NCI-H2227 (cell line): ENCODE results near the gene ENPP1.
"Not testable (repeated sequence)": the region's sequence is repeated elsewhere in the genome, so short reads cannot be mapped to it uniquely, and the experiment has no call there.

Experiments
- DNase-seq: peaks from one replicate; lab custom pipeline; 2025; ENCODE audit not compliant: unreplicated experiment; lab: John Stamatoyannopoulos, UW

Gene ENPP1

GRCh38 chr6:131828080-131828479, 20.3 kb downstream of the ENPP1 start:
- no peak for DNase-seq

- DNase-seq, result no peak
These were observed 21.1 kb downstream of the ENPP1 start for GRCh38 chr6:131828951-131829350.

GRCh38 chr6:131831392-131831791, 23.6 kb downstream of the ENPP1 start:
- DNase-seq, result no peak

GRCh38 chr6:131831886-131832285, 24.1 kb downstream of the ENPP1 start:
- no peak for DNase-seq

GRCh38 chr6:131832363-131832762, 24.5 kb downstream of the ENPP1 start:
- DNase-seq, result no peak

- DNase-seq, result no peak
These were observed 30.2 kb downstream of the ENPP1 start for GRCh38 chr6:131838051-131838450.

- DNase-seq, result no peak
These were observed 31.6 kb downstream of the ENPP1 start for GRCh38 chr6:131839388-131839787.

GRCh38 chr6:131840441-131840840, 32.6 kb downstream of the ENPP1 start:
- no peak for DNase-seq

DNA sequence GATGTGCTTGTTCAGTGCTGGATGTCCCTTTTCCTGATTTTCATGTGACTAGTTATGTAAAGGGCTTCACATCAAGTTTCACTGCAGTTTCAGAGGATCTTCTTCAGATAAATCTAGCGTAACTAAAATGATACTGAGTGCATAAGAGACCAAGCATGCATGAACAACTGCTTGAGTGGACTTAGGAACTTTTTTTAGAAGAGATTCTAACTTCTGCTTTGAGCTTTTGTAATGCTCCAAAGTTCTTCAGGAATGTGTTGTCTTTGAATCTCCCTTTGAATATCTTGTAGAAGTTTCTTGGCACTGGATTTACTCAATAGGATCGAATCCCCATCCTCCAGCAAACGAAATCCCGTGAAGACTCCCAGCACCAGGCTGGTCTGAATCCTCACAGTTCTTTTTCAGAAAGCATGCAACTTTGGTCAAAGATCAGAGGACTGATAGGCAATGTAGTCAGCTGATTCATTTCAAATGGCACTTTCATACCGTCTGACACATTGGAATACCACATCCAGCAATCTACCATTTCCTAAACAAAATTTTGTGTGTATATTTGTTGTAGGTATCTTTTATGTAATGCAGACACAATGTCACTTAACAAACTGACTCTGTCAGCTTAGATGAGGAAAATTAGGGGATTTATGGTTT, 33.2 kb downstream of the ENPP1 start:
- no peak for DNase-seq

- DNase-seq, result no peak
These were observed 35.9 kb downstream of the ENPP1 start for GRCh38 chr6:131843768-131844167.

DNA sequence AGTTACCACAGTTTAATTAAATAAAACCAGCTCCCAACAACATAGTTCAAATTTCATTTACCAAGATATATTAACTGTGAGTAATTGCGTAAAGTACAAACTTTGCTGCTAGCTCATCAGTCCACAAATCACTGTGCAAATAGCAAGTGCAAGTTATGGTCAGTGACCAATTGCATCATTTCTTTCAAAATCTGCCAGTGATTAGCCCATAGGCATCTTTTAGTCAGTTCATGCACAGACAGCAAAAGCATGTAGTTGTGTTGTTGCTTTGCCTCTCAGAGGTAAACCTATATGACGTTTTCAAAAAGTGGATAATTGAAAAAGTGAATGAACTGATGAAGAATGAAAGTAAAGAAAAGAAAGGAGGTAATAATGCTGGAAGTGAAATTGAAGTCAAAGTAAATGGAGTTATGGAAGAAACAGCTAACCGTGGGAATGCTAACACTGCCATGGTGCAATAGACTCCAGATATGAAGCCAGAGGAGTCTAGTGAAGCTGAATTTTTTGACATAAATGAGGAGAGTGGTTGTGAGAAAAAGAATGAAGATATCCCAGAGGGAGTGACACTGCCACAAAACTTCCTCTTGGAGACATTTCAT, 36.5 kb downstream of the ENPP1 start:
- DNase-seq, result no peak

DNA sequence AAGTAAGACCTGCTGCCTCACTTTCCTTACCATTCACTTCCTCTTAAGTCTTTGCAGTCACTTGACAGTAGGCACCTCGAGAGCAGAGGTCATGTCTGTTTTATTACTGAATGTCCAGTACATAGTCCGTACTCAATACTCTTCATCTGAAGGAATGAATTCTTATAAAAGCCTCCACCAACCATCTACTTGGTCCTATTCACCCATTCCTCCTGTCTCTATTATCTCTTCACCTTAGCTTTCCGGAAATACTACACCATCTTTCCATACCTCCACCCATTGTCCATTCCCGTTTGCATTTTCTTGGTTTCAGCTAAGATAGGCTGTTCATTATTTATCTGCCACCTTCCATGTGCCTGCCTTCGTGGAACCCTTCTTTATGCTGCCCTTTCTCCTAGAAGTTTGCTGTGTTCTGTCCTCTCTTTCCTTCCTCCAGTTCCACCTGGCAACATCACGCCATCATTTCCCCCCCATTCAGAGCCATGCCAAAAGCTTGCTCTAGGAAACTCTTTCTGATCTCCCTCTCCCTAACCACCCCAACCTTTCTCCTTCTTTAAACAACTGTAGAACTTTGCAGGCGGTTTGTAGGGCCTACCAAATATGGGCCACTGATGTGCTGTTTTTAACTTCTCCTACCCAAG, 38.3 kb downstream of the ENPP1 start:
- DNase-seq, result no peak

DNA sequence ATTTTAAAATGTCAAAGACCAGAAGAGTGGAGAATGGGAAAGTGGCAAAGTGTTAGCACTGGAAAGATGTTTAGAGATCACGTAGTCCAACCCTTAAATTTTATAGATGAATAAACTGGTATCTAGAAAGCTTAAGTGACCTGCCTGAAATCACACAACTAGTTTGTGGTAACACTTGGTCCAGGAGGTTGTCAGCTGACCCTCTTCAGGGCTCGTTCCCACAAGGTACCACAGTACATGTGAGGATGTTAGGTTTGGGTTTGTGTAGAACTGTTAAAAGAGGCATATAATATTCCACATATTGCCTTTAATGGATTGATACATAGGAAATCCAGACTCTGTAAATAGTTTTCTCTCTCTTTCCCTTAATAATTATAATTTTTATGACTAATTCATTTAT, 39.1 kb downstream of the ENPP1 start:
- no peak for DNase-seq

DNA sequence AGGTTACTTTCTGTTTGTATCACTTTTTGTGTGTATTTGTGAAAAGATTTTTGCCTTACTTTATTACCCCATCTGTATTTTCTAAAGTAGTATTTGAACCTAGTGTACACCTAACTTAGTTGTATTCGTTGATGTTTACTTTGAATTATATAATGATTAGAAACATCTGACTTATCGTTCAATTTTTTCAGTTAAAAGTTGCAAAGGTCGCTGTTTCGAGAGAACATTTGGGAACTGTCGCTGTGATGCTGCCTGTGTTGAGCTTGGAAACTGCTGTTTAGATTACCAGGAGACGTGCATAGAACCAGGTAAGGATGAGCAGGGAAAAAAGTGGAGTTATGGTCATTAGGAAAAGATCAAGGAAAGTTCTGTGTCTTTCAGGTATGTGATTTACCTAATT, 42.0 kb downstream of the ENPP1 start:
- DNase-seq, result no peak

- no peak for DNase-seq
These were observed 43.4 kb downstream of the ENPP1 start for GRCh38 chr6:131851049-131851769.

DNA sequence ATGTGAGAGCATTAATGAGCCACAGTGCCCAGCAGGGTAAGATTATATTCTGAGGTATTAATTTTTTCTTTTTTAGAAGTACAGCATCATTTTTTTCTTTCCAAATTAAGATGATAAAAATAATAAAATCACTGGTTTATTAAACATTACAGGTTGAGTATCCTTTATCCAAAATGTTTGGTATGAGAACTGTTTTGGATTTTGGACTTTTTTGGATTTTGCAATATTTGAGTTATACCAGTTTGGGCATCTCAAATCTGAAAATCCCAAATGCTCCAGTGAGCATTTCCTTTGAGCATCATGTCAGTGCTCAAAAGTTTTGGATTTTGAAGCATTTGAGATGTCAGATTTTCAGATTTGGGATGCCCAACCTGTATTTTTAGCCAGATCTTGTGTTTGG, 44.4 kb downstream of the ENPP1 start:
- no peak for DNase-seq

DNA sequence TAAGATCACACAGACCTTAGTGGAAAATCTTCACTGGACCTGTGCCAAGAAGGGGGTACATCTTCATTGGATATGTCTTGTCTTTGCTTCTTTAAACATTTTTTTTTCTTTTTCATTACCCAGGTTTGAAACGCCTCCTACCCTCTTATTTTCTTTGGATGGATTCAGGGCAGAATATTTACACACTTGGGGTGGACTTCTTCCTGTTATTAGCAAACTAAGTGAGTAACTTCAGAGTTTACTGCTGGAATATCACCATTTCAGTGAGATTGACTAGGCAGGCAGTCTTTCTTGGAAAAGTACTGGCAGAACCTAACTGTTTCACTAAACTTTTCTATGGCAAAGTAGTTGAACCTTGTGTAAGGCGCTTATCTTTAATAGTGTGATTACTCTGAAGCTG, 47.0 kb downstream of the ENPP1 start:
- DNase-seq, result no peak

DNA sequence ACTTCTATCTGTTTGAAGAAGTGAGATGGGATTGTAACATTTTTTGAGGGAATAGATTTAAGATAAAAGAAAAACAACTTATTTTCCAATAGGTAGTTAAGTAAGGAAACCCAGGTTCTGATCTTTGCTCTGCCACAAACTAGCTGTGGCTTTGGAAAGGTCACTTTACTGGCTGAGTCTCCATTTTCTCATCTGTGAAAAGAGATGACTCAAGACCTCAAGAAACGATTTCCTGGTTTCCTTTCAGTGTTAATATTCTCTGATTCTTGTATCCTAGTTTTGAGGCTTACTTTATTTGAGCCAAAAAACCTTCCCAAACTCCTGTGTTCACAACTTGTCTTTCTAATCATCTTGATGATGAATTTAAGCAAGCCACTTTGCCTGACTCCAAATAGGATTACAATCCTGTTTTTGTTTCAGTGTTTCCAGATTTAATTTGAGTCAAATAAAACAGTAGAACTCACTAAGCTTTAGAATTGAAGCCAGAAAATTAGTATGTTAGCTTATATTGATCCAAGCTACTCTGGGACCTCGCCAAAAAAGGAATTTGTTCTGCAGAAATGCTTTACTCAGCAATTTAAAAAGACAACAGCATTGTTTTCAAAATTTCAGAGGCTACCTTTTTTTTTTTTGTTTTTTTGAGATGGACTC, 51.1 kb downstream of the ENPP1 start:
- DNase-seq, result no peak

DNA sequence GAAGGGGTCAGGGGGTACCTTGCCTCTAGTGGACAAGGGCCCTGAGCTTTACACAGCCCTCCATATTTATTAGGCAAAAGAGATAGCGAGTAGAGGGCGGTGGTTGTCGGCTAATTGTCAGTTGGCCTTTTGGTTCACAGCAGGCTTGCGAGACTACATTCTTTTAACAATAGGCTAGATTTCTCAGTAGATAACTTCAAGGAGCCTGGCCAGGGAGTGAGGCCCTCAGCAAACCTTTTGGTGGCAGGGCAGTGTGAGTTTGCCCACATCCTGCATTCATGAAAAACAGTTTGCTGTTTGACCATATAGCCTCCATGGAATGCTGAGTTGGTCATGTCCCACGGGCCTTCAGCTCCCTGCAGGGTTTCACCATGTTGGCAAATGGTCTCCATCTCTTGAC, 51.8 kb downstream of the ENPP1 start:
- DNase-seq, result not testable (repeated sequence)

- no peak for DNase-seq
These were observed 53.6 kb downstream of the ENPP1 start for GRCh38 chr6:131861381-131861780.

- DNase-seq, result no peak
These were observed 54.7 kb downstream of the ENPP1 start for GRCh38 chr6:131862476-131862875.
